GM23248 (cell line): Measurements from ENCODE around the gene CMSS1. TPM values are rescaled to one million over a fixed set of nuclear protein-coding genes. Genes with fewer than 3 reads are reported as not detected.

Experiments used
- DNase-seq: peaks from one replicate; pipeline ENCODE4 v3.0.0-alpha.2; 2015
- H2AFZ ChIP-seq: fragments of 200-600 bp; sonication (generic); 2 replicates; pipeline ENCODE4 v1.6.1; 2016; ENCODE audit warnings: antibody characterized with exemption
- H3F3A ChIP-seq: fragments of 200-600 bp; sonication (generic); 2 replicates; pipeline ENCODE4 v1.6.1; 2016; ENCODE audit warnings: mild to moderate bottlenecking, antibody characterized with exemption, mixed run types; ENCODE audit not compliant: insufficient read depth
- H3K27ac ChIP-seq: fragments of 200-600 bp; sonication (generic); 2 replicates; pipeline ENCODE4 v1.5.1; 2016; ENCODE audit warnings: mild to moderate bottlenecking
- H3K27me3 ChIP-seq: fragments of 200-600 bp; sonication (generic); replicated peaks from 2 replicates; pipeline ENCODE4 v1.6.1; 2016; ENCODE audit warnings: mild to moderate bottlenecking; ENCODE audit not compliant: insufficient read depth
- H3K36me3 ChIP-seq: fragments of 200-600 bp; sonication (generic); 2 replicates; pipeline ENCODE4 v1.6.1; 2016; ENCODE audit warnings: low read depth, mild to moderate bottlenecking
- H3K4me1 ChIP-seq: fragments of 200-600 bp; sonication (generic); 2 replicates; pipeline ENCODE4 v1.6.1; 2016; ENCODE audit warnings: mild to moderate bottlenecking; ENCODE audit not compliant: insufficient read depth
- H3K4me2 ChIP-seq: fragments of 200-600 bp; sonication (generic); one replicate; pipeline ENCODE4 v1.6.1; 2016; ENCODE audit warnings: mild to moderate bottlenecking; ENCODE audit not compliant: unreplicated experiment
- H3K4me3 ChIP-seq: fragments of 200-600 bp; sonication (generic); 2 replicates; pipeline ENCODE4 v1.5.1; 2016; ENCODE audit warnings: mild to moderate bottlenecking
- H3K79me2 ChIP-seq: fragments of 200-600 bp; sonication (generic); 2 replicates; pipeline ENCODE4 v1.6.1; 2016; ENCODE audit warnings: mild to moderate bottlenecking; ENCODE audit not compliant: insufficient read depth
- H3K9ac ChIP-seq: fragments of 200-600 bp; sonication (generic); 2 replicates; pipeline ENCODE4 v1.6.1; 2016; ENCODE audit warnings: mild to moderate bottlenecking
- H3K9me2 ChIP-seq: fragments of 200-600 bp; sonication (generic); 2 replicates; pipeline ENCODE4 v1.6.1; 2016; ENCODE audit warnings: mixed run types, mild to moderate bottlenecking, moderate library complexity; ENCODE audit not compliant: insufficient read depth
- H3K9me3 ChIP-seq: fragments of 200-600 bp; sonication (generic); one replicate; pipeline ENCODE4 v1.6.1; 2017; ENCODE audit warnings: low read depth
- H4K20me1 ChIP-seq: fragments of 200-600 bp; sonication (generic); 2 replicates; pipeline ENCODE4 v1.6.0; 2016; ENCODE audit not compliant: insufficient read depth
- EZH2 ChIP-seq: fragments of 200-600 bp; sonication (generic); IDR thresholded peaks from 2 replicates; pipeline ENCODE4 v1.6.1; 2018; ENCODE audit warnings: antibody characterized with exemption, mild to moderate bottlenecking; ENCODE audit not compliant: insufficient read depth, poor library complexity, severe bottlenecking
- EZH2phosphoT487 ChIP-seq: fragments of 200-600 bp; sonication (generic); IDR thresholded peaks from 2 replicates; pipeline ENCODE4 v1.6.1; 2018; ENCODE audit warnings: antibody characterized with exemption, moderate library complexity, mild to moderate bottlenecking, low read depth; ENCODE audit not compliant: insufficient read depth
- WGBS, 2 experiments: methylation state at CpG; one replicate each; pipeline ENCODE4 v1.1.6; 2015 to 2017; ENCODE audit warnings: low lambda C conversion rate in 2 of 2, low coverage in 1 of 2; ENCODE audit errors: missing lambda C conversion rate in 2 of 2; 5-methylcytosine and 5-hydroxymethylcytosine counted together
- in situ Hi-C: fragments of 300-500 bp; cut with MboI; formaldehyde crosslinking; loops from 2 replicates; pipeline ENCODE4 v1.15.0; 2020
- polyA plus RNA-seq: library from polyadenylated mRNA; unstranded; fragments of >200 nt; fragmentation: Nextera tagmentation; extraction: Ambion mirVana; gene quantifications from 2 replicates; pipeline ENCODE4 v1.2.1, GENCODE V29; 2016
- total RNA-seq: library from RNA; depleted of rRNA; stranded (reverse); fragments of >200 nt; shearing (Covaris generic); gene quantifications from 2 replicates; pipeline ENCODE4 v1.2.3, GENCODE V29; 2014

CMSS1 gene
- total and polyA plus RNA-seq, 2 experiments from 2014 or later: 17.2 to 26.6 TPM

DNA sequence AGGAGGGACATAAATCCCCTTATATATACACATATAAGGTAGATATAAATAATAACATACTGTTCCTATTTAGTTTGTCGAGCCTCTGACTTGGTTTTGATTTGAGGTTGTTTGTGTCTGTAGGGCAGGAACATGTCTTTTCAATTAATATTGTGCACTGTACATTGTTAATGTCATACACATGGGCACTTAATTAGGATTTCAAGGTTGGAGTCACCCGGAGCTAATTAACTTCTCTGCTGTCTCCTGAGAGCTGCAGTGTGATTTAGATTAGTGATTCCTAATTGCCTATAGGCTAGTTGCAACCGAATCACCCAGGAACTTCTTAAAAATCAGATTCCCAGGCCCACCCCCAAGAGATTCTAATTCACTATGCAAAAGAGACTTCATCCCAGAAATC lies 347.1 kb downstream of the CMSS1 start:
- in situ Hi-C loops: no loop called here
- TF ChIP-seq EZH2phosphoT487 (no peak), EZH2 (no peak)
- Histone ChIP-seq H3K9ac (no peak overlapping the region), H3F3A (peaks cover 17% of the 10 kb centered on the region), H2AFZ (no peak overlapping the region), H3K9me2 (no peaks in the 10 kb centered on the region), H3K9me3 (no peaks in the 10 kb centered on the region), H3K79me2 (no peaks in the 10 kb centered on the region), H3K36me3 (no peaks in the 10 kb centered on the region), H3K4me1 (peaks cover 16% of the 10 kb centered on the region), H3K27me3 (no peaks in the 10 kb centered on the region), H3K27ac (no peak overlapping the region), H3K4me3 (no peak overlapping the region), H3K4me2 (no peak overlapping the region), H4K20me1 (no peaks in the 10 kb centered on the region)
- 17 to 25% methylated on average over 3 of the region's 3 CpGs for WGBS, 2 experiments
- DNase-seq: no peak

DNA sequence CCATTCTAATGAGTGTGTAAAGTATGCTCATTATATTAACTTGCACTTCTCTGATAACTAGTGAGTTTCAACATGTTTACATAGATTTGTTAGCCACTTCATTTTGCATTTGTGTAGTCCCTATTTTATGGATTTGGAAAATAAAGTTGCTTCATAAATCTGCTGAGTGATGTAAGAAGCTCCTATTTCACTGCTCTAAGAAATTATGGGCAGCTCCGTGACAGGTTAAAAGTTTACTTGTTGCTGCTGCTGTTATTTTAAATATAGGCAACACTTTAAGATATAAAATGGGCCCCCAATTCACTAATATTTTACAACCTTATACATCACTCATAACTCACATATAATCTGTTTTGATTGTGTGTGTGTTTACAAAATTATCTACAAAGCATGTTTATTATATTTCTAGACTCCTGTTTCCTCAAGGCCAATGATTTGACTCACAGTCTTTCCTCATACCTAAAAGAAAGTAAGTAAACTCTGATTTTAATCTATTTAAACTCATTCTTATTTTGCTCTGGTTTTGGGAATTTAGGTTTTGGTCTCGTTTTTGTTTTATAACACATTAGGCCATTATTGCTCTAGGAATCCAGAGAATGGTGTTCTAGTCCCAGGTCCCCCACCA lies 348.4 kb downstream of the CMSS1 start:
- H2AFZ ChIP-seq: no peak overlapping the region

DNA sequence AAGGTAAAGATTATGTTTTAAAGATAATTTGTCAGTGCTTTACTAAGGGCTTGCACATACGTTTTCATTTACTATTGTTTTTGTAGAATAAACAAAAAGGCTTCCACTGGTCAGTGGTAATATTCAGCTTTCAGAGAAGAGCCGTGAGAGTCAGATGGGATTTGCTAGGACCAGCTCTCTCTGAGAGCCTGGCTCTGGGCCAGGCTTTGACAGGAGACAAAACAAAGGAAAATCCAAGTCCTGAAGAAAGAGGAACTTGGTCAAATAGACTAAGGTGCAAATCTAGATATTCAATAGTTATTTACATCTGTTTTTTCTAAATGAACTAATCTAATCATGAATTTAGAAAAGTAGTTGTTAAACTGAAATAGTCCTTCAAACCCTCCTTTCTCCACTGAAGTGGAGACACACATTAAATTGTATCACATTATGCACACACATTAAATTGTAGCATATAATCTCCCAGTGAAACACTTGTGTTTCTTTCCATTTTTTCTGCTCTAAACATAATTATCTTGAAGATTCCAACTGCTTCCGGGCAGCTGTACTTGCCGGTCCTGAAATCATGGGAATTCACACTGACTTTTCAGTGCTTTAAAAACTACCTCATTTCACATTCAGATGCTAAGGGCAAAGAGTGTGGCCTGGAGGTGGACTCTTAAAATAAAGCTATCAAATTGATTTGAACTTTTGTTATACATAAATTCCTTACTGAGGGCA lies 351.7 kb downstream of the CMSS1 start:
- Histone ChIP-seq H3K4me2 (no peak overlapping the region), H4K20me1 (no peaks in the 10 kb centered on the region), H3K4me3 (no peak overlapping the region), H3K4me1 (peaks cover 7% of the 10 kb centered on the region), H3K79me2 (no peaks in the 10 kb centered on the region), H3K9ac (no peak overlapping the region), H3K9me3 (no peaks in the 10 kb centered on the region), H3K36me3 (no peaks in the 10 kb centered on the region), H2AFZ (no peak overlapping the region), H3K9me2 (no peaks in the 10 kb centered on the region), H3K27ac (no peak overlapping the region), H3F3A (no peaks in the 10 kb centered on the region), H3K27me3 (no peaks in the 10 kb centered on the region)
- WGBS, 2 experiments: 91 to 95% methylated on average over 4 of the region's 4 CpGs
- TF ChIP-seq EZH2phosphoT487 (no peak), EZH2 (no peak)
- in situ Hi-C loops: no loop called here
- DNase-seq: no peak

More for the DNA sequence above, 348.4 kb downstream of the CMSS1 start:
- Histone ChIP-seq H3K9ac (no peak overlapping the region), H3K4me2 (no peak overlapping the region), H3F3A (peaks cover 4% of the 10 kb centered on the region), H3K4me1 (peaks cover 3% of the 10 kb centered on the region), H4K20me1 (no peaks in the 10 kb centered on the region), H3K4me3 (no peak overlapping the region), H3K27me3 (no peaks in the 10 kb centered on the region), H3K27ac (no peak overlapping the region), H3K9me3 (no peaks in the 10 kb centered on the region), H3K36me3 (no peaks in the 10 kb centered on the region), H3K9me2 (no peaks in the 10 kb centered on the region), H3K79me2 (no peaks in the 10 kb centered on the region)
- in situ Hi-C loops: no loop called here
- no peak for TF ChIP-seq EZH2phosphoT487
- no peak for TF ChIP-seq EZH2
- 95 to 98% methylated on average over 2 of the region's 2 CpGs for WGBS, 2 experiments
- DNase-seq: no peak

DNA sequence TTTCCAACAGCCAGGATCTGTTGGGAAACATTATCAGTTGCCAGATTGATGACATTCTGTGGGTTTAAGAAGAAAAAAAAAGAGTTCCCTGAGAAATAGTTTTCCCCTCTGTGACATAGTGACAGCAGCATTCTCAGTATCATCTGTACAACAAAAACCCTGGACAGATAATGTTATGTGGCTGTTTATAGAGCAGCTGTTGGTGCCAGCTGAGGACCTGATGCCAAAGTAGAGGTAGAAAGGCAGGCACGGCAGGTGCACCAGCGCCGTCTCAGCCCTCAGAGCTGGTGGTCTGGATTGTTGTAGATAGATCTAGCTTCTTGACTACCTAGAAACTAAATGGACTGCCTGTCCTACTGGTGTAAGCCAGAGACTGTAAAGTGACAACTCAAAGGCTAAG lies 352.8 kb downstream of the CMSS1 start:
- TF ChIP-seq EZH2 (no peak), EZH2phosphoT487 (no peak)
- Histone ChIP-seq H3F3A (no peaks in the 10 kb centered on the region), H4K20me1 (no peaks in the 10 kb centered on the region), H3K27ac (no peak overlapping the region), H3K4me2 (no peak overlapping the region), H3K9me2 (no peaks in the 10 kb centered on the region), H2AFZ (no peak overlapping the region), H3K27me3 (no peaks in the 10 kb centered on the region), H3K9ac (no peak overlapping the region), H3K9me3 (no peaks in the 10 kb centered on the region), H3K36me3 (no peaks in the 10 kb centered on the region), H3K79me2 (no peaks in the 10 kb centered on the region), H3K4me1 (peaks cover 10% of the 10 kb centered on the region), H3K4me3 (no peak overlapping the region)
- WGBS, 2 experiments: 100% methylated on average over 3 of the region's 3 CpGs
- in situ Hi-C loops: no loop called here
- no peak for DNase-seq
